Thyroid gland (tissue), 4 donors: ENCODE measurements around the gene MCAM.

Source experiments
- CTCF ChIP-seq, 6 experiments: fragments of 200-600 bp in 3 of 6; fragments of 450-650 bp in 3 of 6; sonication (generic) in 3 of 6; IDR thresholded peaks; one replicate each; pipeline ENCODE4 v1.5.1; 2016 to 2019; ENCODE audit warnings: antibody characterized with exemption in 6 of 6, mild to moderate bottlenecking in 2 of 6, inconsistent platforms in 1 of 6, moderate library complexity in 1 of 6
- POLR2A ChIP-seq, 2 donors: fragments of 450-650 bp; IDR thresholded peaks; one replicate each; pipeline ENCODE4 v1.6.1; 2017; ENCODE audit warnings: antibody characterized with exemption in 2 of 2, mild to moderate bottlenecking in 2 of 2, moderate library complexity in 1 of 2

DNA sequence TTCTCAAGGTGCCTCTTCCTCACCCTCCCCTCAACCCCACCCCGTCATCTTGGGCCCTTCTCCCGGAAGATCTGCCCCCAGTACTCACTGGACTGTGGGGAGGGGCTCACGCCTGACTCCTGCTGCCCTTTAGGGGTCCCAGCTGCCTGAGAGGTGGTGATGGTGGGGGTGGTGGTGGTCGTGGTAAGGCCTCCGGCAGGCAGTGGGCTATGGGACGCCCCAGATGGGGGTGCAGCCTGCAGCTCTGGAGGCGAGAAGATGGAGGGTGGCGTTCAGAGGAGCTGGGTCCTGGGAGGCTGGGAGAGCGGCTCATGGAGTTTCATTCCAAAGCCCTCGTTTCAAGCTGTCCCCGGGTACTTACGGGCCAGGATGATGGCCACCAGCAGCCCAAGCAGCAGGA lies 28.8 kb upstream of the MCAM start:
- TF ChIP-seq CTCF (IDR thresholded peaks at IDR 0.05) (no peak), POLR2A (IDR thresholded peaks at IDR 0.05) (no peak)
